Articular chondrocyte of knee joint (primary cell): ENCODE measurements around the gene ATF7IP. TPM values are rescaled to one million over a fixed set of nuclear protein-coding genes. Genes with fewer than 3 reads are reported as not detected.

Source experiments
- total RNA-seq: library from RNA; depleted of rRNA; stranded (reverse); fragments of >200 nt; gene quantifications from 2 replicates; pipeline ENCODE4 v1.2.3, GENCODE V29; 2012

Gene ATF7IP, protein sequence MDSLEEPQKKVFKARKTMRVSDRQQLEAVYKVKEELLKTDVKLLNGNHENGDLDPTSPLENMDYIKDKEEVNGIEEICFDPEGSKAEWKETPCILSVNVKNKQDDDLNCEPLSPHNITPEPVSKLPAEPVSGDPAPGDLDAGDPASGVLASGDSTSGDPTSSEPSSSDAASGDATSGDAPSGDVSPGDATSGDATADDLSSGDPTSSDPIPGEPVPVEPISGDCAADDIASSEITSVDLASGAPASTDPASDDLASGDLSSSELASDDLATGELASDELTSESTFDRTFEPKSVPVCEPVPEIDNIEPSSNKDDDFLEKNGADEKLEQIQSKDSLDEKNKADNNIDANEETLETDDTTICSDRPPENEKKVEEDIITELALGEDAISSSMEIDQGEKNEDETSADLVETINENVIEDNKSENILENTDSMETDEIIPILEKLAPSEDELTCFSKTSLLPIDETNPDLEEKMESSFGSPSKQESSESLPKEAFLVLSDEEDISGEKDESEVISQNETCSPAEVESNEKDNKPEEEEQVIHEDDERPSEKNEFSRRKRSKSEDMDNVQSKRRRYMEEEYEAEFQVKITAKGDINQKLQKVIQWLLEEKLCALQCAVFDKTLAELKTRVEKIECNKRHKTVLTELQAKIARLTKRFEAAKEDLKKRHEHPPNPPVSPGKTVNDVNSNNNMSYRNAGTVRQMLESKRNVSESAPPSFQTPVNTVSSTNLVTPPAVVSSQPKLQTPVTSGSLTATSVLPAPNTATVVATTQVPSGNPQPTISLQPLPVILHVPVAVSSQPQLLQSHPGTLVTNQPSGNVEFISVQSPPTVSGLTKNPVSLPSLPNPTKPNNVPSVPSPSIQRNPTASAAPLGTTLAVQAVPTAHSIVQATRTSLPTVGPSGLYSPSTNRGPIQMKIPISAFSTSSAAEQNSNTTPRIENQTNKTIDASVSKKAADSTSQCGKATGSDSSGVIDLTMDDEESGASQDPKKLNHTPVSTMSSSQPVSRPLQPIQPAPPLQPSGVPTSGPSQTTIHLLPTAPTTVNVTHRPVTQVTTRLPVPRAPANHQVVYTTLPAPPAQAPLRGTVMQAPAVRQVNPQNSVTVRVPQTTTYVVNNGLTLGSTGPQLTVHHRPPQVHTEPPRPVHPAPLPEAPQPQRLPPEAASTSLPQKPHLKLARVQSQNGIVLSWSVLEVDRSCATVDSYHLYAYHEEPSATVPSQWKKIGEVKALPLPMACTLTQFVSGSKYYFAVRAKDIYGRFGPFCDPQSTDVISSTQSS
- total RNA-seq = 34.0 and 47.7 TPM in 2 replicates

GRCh38 chr12:14365294-14366208 lies at the start of gene ATF7IP:
Gene ATF7IP (plus strand): TSS chr12:14365682. CDS start chr12:14423916, 58,234 bp downstream.

Other genes with a start within 250 kb of the ATF7IP start
- gene PLBD1, start 202.2 kb downstream of the ATF7IP start, total RNA-seq = 14.6 and 18.7 TPM in 2 replicates